Heart left ventricle (tissue), 16 donors: ENCODE results near the gene CFAP58. TPM values are rescaled to one million over a fixed set of nuclear protein-coding genes. Genes with fewer than 3 reads are reported as not detected.

Experiments
- ATAC-seq, 4 donors: fragments of 200-7000 bp; cut with Tn5 transposase; one replicate each; pipeline ENCODE4 v1.9.1; 2020 to 2022; ENCODE audit warnings: moderate library complexity in 4 of 4, mild to moderate bottlenecking in 3 of 4, moderate number of reproducible peaks in 1 of 4
- DNase-seq, 5 donors: peaks; one replicate each; pipeline ENCODE4 v3.0.0-alpha.2; 2020
- H3K27ac ChIP-seq, 12 donors: fragments of 200-600 bp; sonication (generic) in 4 of 12; one replicate each; pipeline versions ENCODE4 v1.5.0 to v1.8.0; 2016 to 2022; ENCODE audit warnings: mild to moderate bottlenecking in 2 of 12
- H3K27me3 ChIP-seq, 9 donors: fragments of 200-600 bp; sonication (generic) in 2 of 9; one replicate each; pipeline versions ENCODE4 v1.5.1 to v1.8.0; 2016 to 2022; ENCODE audit warnings: mild to moderate bottlenecking in 3 of 9
- H3K36me3 ChIP-seq, 9 donors: fragments of 200-600 bp; sonication (generic) in 2 of 9; one replicate each; pipeline versions ENCODE4 v1.5.0 to v1.8.0; 2018 to 2022; ENCODE audit warnings: mild to moderate bottlenecking in 2 of 9
- H3K4me1 ChIP-seq, 12 donors: fragments of 200-600 bp; sonication (generic) in 4 of 12; one replicate each; pipeline versions ENCODE4 v1.5.0 to v1.8.0; 2016 to 2022; ENCODE audit warnings: mild to moderate bottlenecking in 3 of 12
- H3K4me3 ChIP-seq, 12 donors: fragments of 200-600 bp; sonication (generic) in 4 of 12; one replicate each; pipeline versions ENCODE4 v1.5.0 to v1.8.0; 2017 to 2022; ENCODE audit warnings: mild to moderate bottlenecking in 9 of 12, moderate library complexity in 4 of 12
- H3K9me3 ChIP-seq, 12 donors: fragments of 200-600 bp; sonication (generic) in 4 of 12; one replicate each; pipeline versions ENCODE4 v1.5.0 to v1.8.0; 2016 to 2022; ENCODE audit warnings: mild to moderate bottlenecking in 1 of 12
- CTCF ChIP-seq, 12 donors: fragments of 200-600 bp; sonication (generic) in 4 of 12; IDR thresholded peaks; one replicate each; pipeline versions ENCODE4 v1.5.0 to v1.8.0; 2018 to 2022; ENCODE audit warnings: antibody characterized with exemption in 12 of 12, mild to moderate bottlenecking in 5 of 12
- POLR2A ChIP-seq, 2 donors: fragments of 450-650 bp; IDR thresholded peaks; one replicate each; pipeline ENCODE4 v1.6.1; 2017; ENCODE audit warnings: antibody characterized with exemption in 2 of 2, mild to moderate bottlenecking in 2 of 2, moderate library complexity in 2 of 2
- WGBS, 4 donors: extraction: QIAGEN DNeasy Blood & Tissue Kit in 2 of 4; methylation state at CpG; one replicate each; pipeline versions ENCODE4 v1.1.5 to v1.1.7; 2013 to 2018; 5-methylcytosine and 5-hydroxymethylcytosine counted together
- intact Hi-C, 10 donors: fragments of 100-400 bp; cut with DNase I; formaldehyde crosslinking; loops; one replicate each; pipeline versions ENCODE4 v1.11.1 to v1.14.2; 2022
- polyA plus RNA-seq, 2 donors: library from polyadenylated mRNA; stranded (reverse); fragments of 200-250 nt; gene quantifications; one replicate each; pipeline ENCODE4 v1.2.3, GENCODE V29; 2013
- total RNA-seq, 9 donors: library from RNA; depleted of rRNA in 2 of 9; stranded (reverse); fragments of >200 nt in 2 of 9; fragmentation: NEBNext Ultra II Directional in 3 of 9; extraction: Animal tissue kit (Norgen Biotek cat#: 25700) in 3 of 9; gene quantifications; one replicate each; pipeline versions ENCODE4 v1.1.0 to v1.2.4, GENCODE V29; 2016 to 2023
- donor health status: ischemic (EF 13 %, LVEDD 7.1; RV severe dilation, severe dysfunction).
- donor health status: healthy with polysubstance abuse.
- donor health status: DM: no; HTN: yes; CAD: no.
- donor health status: DM: no; HTN: no; CAD: no.
- donor health status: ischemic (EF 25% LVEDD 6.9; RV normal size, moderate dysfunction).
- donor health status: ischemic (EF 25% LVEDD 5.7; RV mildly dilated, moderate dysfunction).
- donor health status: healthy.
- donor health status: DM: yes; HTN: yes; CAD: no.
- donor health status: ischemic (EF 35%, LVEDD 5.7; RV mildly dilated, moderate dysfunction).
- donor health status: nonischemic (EF 11% LVEDD 7.7; RV severe dilation, severe dysfunction).
- donor health status: DM: yes; HTN: yes; CAD: no.
- donor health status: PGD.
- donor health status: ischemic (EF 29% LVEDD 5.4; RV normal size, mild dysfunction).
- donor health status: nonischemic (EF 23%, LVEDD 6.1; RV moderate dilation, normal function).

CFAP58 gene
- total and polyA plus RNA-seq, 11 donors, result 0.62 to 4.9 (median 3.1) TPM

GRCh38 chr10:104345941-104346340 lies 7.7 kb upstream of the CFAP58 start:
- ATAC-seq (no peak), DNase-seq (no peak)
- no peaks in the 10 kb centered on the region for H3K9me3 ChIP-seq
- H3K27me3 ChIP-seq, result no peaks in the 10 kb centered on the region
- WGBS, 4 donors, result 63 to 72% (median 68%) methylated on average over 4 of the region's 4 CpGs
- intact Hi-C loops, result loop anchor here in 2 of 10 donors (5.0 to 10.0 kb wide), 2 partner anchors 39 to 601 kb away; no protein-coding TSS in a partner anchor
- H3K4me3 ChIP-seq, result no peak overlapping the region
- TF ChIP-seq CTCF (IDR thresholded peaks at IDR 0.05), result no peak
- no peak for TF ChIP-seq POLR2A (IDR thresholded peaks at IDR 0.05)
- no peak overlapping the region for H3K27ac ChIP-seq
- peaks cover 0 to 39% (median 16%) of the 10 kb centered on the region in 12 donors for H3K4me1 ChIP-seq
- H3K36me3 ChIP-seq, result no peaks in the 10 kb centered on the region

GRCh38 chr10:104347295-104348045 lies 6.2 kb upstream of the CFAP58 start:
- DNase-seq (no peak), ATAC-seq (no peak)
- Histone ChIP-seq H3K27ac (no peak overlapping the region), H3K4me1 (peaks cover 0 to 54% (median 14%) of the 10 kb centered on the region in 12 donors), H3K4me3 (no peak overlapping the region), H3K36me3 (no peaks in the 10 kb centered on the region), H3K27me3 (no peaks in the 10 kb centered on the region), H3K9me3 (no peaks in the 10 kb centered on the region)
- TF ChIP-seq POLR2A (IDR thresholded peaks at IDR 0.05) (no peak), CTCF (IDR thresholded peaks at IDR 0.05) (no peak)
- 78 to 83% (median 81%) methylated on average over 4 of the region's 4 CpGs for WGBS, 4 donors
- intact Hi-C loops, result loop anchor here in 3 of 10 donors (2.0 to 10.0 kb wide), 3 partner anchors 40 to 603 kb away; no protein-coding TSS in a partner anchor

GRCh38 chr10:104348601-104349000 lies 5.0 kb upstream of the CFAP58 start:
- no peaks in the 10 kb centered on the region for H3K27me3 ChIP-seq
- no peak for ATAC-seq
- H3K27ac ChIP-seq, result no peak overlapping the region
- H3K36me3 ChIP-seq, result no peaks in the 10 kb centered on the region
- no peak overlapping the region for H3K4me3 ChIP-seq
- TF ChIP-seq POLR2A (IDR thresholded peaks at IDR 0.05) (no peak), CTCF (IDR thresholded peaks at IDR 0.05) (no peak)
- WGBS, 4 donors, result 74 to 85% (median 79%) methylated on average over 2 of the region's 2 CpGs
- DNase-seq, result no peak
- intact Hi-C loops, result loop anchor here in 3 of 10 donors (2.0 to 10.0 kb wide), 3 partner anchors 41 to 604 kb away; no protein-coding TSS in a partner anchor
- H3K9me3 ChIP-seq, result no peaks in the 10 kb centered on the region
- peaks cover 0 to 57% (median 12%) of the 10 kb centered on the region in 12 donors for H3K4me1 ChIP-seq

- WGBS, 4 donors, result 40 to 52% (median 41%) methylated on average over 5 of the region's 5 CpGs
- TF ChIP-seq POLR2A (IDR thresholded peaks at IDR 0.05) (no peak), CTCF (IDR thresholded peaks at IDR 0.05) (no peak)
- Histone ChIP-seq H3K36me3 (no peaks in the 10 kb centered on the region), H3K27me3 (no peaks in the 10 kb centered on the region), H3K27ac (peak overlapping the region in 11 of 12 donors; percentile 2 to 91 (median 51)), H3K4me3 (peak overlapping the region in 8 of 12 donors; percentile 3 to 45 (median 27)), H3K4me1 (peaks cover 0 to 62% (median 15%) of the 10 kb centered on the region in 12 donors), H3K9me3 (no peaks in the 10 kb centered on the region)
- intact Hi-C loops, result loop anchor here (1.0 to 10.0 kb wide), 10 partner anchors 42 to 605 kb away; partner anchors contain the start of gene SFR1 (in 1 of the 10)
- no peak for DNase-seq
- peak in 3 of 4 donors; percentile 4 to 22 (median 8) for ATAC-seq
Measured at GRCh38 chr10:104349623-104350126, 4.0 kb upstream of the CFAP58 start.
